ENCODE measurements around the gene TRPM2.

- TF ChIP-seq POLR2A (IDR thresholded peaks at IDR 0.05; ENCODE audit: low read length) (no peak), GATA1 (IDR thresholded peaks at IDR 0.05; ENCODE audit: low read depth, low read length) (no peak)
These were observed 15.2 kb upstream of the TRPM2 start for GRCh38 chr21:44337941-44338895.
